GM12865 (cell line): ENCODE data around the gene PTGR3.

Experiments
- DNase-seq: peaks from one replicate; pipeline ENCODE4 v3.0.0; 2010; ENCODE audit warnings: low read depth
- H3K4me3 ChIP-seq: 2 replicates; pipeline ENCODE4 v1.5.1; 2011; ENCODE audit warnings: mild to moderate bottlenecking, low read depth, low read length, control low read depth
- TF ChIP-seq, protein P1 (sequence below): IDR thresholded peaks from 2 replicates; pipeline ENCODE4 v1.5.1; 2011; ENCODE audit warnings: low read length, control low read depth, low read depth, inconsistent platforms; ENCODE audit not compliant: insufficient read depth; ENCODE audit errors: missing control alignments

PTGR3 gene

DNA sequence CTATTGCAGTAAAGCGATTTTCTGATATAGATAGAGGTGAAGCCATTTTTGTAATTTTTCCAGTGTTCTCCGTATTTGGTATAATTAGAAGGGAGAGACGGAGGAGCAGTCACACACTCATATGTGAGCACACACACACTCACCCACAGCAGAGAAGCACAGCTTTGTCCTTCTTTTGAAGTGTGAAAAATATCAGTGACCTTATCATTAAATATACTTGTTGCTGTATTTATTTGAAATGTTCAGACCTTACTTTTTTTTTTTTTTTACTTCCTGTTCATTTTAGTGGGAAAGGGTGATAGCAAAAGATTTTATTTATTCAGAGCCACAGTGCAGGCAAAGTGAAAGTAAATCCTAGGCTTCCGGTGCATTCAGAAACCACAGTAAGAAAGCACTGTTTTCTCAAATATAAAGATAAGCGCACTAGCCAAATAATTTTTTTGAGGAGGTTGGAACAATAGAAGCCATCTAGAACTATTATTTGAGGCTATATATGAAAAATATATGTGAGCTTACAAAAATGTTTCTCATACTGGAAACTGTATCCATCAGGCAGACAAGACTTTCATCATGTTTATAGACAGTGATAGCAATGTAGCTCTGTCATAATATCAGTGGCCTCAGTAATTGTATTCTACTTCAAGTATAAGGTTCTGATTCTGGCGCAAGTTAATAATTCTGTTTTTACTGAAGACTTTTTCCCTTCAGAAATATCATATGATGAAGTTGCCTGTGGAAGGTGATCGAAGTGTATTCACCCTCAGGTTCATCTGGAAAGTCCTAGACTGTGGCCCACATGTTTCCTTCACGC lies 38.9 kb upstream of the PTGR3 start:
- DNase-seq: peak; percentile 28
- H3K4me3 ChIP-seq: peak overlapping the region; percentile 60
- TF ChIP-seq, protein P1, sequence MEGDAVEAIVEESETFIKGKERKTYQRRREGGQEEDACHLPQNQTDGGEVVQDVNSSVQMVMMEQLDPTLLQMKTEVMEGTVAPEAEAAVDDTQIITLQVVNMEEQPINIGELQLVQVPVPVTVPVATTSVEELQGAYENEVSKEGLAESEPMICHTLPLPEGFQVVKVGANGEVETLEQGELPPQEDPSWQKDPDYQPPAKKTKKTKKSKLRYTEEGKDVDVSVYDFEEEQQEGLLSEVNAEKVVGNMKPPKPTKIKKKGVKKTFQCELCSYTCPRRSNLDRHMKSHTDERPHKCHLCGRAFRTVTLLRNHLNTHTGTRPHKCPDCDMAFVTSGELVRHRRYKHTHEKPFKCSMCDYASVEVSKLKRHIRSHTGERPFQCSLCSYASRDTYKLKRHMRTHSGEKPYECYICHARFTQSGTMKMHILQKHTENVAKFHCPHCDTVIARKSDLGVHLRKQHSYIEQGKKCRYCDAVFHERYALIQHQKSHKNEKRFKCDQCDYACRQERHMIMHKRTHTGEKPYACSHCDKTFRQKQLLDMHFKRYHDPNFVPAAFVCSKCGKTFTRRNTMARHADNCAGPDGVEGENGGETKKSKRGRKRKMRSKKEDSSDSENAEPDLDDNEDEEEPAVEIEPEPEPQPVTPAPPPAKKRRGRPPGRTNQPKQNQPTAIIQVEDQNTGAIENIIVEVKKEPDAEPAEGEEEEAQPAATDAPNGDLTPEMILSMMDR: no peak

DNA sequence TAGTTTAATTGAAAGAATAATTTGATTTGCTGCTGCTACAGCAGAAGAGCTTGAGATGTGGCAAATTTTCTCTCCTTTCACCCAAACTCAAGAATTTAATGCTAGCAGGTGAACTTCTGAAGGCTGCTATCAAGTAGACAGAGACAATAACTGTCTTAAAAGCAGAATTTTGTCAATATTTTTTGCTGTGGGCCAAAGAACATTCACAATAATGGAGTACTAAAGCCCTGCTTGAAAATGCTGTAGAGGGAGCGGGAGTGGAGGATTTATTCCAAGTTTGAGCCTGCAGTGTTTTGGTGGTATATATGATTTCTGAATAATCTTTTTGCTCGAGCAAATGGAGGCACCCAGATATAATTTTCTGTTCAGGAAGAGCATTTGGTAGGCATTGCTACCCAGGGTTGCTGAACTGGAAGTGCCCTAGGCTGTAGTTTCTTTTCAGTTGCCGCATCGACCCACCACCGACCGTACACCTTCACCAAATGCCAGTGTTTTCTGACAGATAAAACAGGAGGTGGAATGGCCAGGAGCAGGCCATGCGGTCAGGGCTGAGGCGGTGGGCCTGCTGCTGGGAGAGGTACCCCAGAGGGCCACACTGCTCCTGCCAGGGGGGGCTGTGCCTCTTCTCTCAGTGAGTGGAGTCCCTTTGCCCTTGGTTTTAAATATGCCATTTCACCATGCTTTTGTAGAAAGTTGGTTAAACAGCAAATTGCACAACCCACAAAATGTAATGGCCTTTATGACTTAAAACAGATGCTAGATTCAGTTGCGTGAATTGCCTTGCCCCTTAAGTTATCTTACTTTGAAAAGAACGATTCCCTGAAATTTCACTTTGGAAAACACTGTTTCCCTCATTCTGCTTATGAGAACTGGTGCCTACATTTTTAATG lies 38.0 kb upstream of the PTGR3 start:
- no peak for DNase-seq
- peak overlapping the region; percentile 60; the same call in 1 of the 2 replicates for H3K4me3 ChIP-seq
- TF ChIP-seq, protein P1: no peak

DNA sequence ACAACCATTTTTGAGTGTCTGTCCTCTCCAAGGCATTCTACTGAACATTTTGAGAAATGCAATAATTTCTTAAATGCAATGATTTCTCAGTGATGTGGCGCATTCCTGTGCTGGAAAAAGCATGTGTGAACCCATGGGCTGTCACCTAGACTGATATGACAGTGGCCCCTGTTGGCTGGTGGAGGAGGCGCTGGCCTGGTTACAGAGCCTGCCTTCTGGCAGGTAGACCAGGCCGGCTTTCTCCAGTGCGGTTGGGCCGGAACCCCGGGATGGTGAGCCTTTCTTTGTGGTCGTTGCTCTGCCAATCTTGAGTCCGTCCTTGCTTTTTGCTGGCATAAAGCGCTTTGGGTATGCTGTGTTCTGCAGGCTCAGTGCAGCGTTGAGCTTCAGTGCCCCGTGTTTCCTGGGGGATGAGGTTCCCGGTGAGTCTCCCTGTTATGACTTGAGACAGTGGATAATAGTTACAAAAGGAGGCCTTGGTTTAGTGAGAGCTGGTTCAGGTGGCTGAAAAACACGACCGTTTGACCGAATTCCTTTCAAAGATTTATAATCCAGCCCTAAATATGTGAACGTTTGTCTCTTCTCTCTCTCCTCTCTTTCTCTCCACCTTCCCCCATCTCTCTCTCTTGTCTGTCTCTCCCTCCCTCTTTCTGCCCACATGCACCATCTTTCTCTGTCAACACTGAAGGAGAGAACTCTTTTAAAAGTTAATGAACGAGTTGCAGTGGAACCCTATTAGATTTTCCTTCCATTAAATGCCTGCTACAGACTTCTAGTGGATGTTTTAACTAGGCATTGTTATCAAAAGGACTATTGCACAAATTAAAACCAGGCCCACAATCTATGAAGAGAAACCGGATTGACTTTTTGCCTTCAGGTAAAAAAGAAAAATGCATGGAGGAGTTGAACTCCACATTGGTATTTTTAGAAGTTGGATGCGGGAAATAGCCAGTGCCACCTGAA lies 35.7 kb upstream of the PTGR3 start:
- H3K4me3 ChIP-seq: no peak overlapping the region
- no peak for DNase-seq

DNA sequence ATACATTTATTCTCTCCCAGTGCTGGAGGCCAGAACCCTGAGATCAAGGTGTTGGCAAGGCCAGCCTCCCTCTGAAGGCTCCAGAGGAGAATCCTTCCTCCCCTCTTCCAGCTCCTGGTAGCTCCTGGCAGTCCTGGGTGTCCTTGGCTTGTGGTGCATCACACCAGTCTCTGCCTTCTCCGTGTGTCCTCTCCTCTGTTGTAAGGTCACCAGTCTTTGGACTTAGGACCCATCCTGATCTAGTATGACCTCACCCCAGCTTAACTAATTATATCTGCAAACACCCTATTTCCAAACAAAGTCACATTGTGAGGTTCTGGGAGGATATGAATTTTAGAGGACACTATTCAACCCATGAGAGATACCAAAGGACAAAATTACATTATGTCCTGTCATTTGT lies 32.8 kb upstream of the PTGR3 start:
- no peak overlapping the region for H3K4me3 ChIP-seq
- DNase-seq: no peak

More for the DNA sequence above, 35.7 kb upstream of the PTGR3 start:
- TF ChIP-seq, protein P1: peak; percentile 19

DNA sequence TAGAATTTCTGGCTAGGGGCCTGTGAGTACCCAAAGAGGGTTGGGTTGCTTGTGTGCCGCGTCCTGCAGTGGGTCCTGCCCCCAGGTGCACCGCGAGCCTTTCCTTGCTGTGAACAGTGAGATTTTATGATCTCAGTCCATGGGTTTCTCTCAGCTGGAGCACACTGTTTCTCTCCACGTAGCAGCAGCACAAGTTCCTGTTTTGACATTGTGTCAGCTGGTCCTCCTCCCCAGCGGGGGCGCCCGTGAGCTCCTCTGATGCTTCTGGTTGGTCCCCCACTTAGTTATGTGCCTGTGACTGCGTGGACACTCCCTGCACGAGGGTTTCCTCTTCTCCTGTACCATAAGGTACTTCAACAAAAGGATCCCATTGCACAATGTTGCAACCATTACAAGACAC lies 31.5 kb upstream of the PTGR3 start:
- no peak overlapping the region for H3K4me3 ChIP-seq
- TF ChIP-seq, protein P1: no peak
- DNase-seq: no peak

More for the DNA sequence above, 32.8 kb upstream of the PTGR3 start:
- TF ChIP-seq, protein P1: no peak

DNA sequence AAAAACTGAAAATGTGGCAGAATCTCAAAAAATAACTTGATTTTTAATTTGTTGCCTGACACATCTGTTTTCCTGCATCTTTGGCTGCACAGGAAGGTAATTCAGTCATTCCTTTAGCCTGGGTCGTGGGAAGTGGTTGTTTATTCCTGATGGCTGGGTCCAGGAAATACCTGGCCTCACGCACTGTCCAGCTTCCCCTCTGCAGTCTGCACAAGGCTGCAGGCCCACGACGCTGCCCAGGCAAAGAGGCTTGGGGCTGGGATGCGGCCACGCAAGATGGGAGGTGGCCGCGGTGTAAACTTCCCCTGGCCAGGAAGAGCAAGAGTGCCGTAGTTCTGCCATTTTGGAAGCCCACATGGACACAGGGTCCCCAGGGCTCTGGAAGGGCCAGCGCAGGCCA lies 29.8 kb upstream of the PTGR3 start:
- H3K4me3 ChIP-seq: no peak overlapping the region
- DNase-seq: no peak
- TF ChIP-seq, protein P1: no peak
